Epithelial cell of proximal tubule (primary cell): ENCODE data around the gene DHRS7C. TPM values are rescaled to one million over a fixed set of nuclear protein-coding genes. Genes with fewer than 3 reads are reported as not detected.

ENCODE experiments used
- DNase-seq: peaks from one replicate; pipeline ENCODE4 v3.0.0-alpha.2; 2011; ENCODE audit warnings: low read depth
- H3K4me3 ChIP-seq: 2 replicates; pipeline ENCODE4 v1.5.1; 2011; ENCODE audit warnings: low read depth, mild to moderate bottlenecking, low read length
- total RNA-seq: library from RNA; depleted of rRNA; stranded (reverse); fragments of >200 nt; gene quantifications from 2 replicates; pipeline ENCODE4 v1.2.3, GENCODE V29; 2015
- TF ChIP-seq, protein P1 (sequence below): conservative IDR thresholded peaks from 2 replicates; pipeline ENCODE4 v1.5.1; 2012; ENCODE audit warnings: low read depth, mild to moderate bottlenecking, low read length

DHRS7C gene
- total RNA-seq, 1 donor from 2014 or later, result not detected

DNA sequence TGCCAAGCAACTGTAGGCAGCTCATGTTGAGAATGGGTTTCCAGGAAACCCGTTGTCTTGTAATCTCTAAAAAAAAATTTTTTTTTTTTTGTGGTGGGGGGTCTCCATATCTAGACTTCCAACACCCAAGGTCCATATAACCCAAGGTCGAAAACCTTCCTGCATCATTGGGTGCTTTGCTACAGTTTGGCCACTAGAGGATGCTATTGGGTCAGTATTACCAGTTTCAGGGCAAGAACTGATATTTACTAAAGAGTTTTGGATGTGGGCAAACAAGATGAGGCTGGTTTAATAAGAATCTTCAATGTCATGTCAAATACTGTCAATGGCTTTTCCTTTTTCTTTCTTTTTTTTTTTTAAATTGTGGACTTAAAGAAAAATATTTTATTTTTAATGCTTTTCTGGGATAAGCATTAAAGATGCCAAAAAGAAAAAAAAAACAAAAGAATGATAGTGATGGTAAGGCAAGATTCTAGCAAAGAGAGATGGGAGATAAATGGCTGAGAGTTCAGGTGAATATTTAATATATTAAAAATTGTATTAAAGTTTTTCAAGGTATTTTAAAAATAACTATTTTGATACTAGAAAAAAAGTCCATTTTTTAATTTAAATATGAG is 62.2 kb downstream of the DHRS7C start:
- no peak for DNase-seq
- TF ChIP-seq, protein P1, sequence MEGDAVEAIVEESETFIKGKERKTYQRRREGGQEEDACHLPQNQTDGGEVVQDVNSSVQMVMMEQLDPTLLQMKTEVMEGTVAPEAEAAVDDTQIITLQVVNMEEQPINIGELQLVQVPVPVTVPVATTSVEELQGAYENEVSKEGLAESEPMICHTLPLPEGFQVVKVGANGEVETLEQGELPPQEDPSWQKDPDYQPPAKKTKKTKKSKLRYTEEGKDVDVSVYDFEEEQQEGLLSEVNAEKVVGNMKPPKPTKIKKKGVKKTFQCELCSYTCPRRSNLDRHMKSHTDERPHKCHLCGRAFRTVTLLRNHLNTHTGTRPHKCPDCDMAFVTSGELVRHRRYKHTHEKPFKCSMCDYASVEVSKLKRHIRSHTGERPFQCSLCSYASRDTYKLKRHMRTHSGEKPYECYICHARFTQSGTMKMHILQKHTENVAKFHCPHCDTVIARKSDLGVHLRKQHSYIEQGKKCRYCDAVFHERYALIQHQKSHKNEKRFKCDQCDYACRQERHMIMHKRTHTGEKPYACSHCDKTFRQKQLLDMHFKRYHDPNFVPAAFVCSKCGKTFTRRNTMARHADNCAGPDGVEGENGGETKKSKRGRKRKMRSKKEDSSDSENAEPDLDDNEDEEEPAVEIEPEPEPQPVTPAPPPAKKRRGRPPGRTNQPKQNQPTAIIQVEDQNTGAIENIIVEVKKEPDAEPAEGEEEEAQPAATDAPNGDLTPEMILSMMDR, result peak; percentile 100
- H3K4me3 ChIP-seq, result no peak overlapping the region

DNA sequence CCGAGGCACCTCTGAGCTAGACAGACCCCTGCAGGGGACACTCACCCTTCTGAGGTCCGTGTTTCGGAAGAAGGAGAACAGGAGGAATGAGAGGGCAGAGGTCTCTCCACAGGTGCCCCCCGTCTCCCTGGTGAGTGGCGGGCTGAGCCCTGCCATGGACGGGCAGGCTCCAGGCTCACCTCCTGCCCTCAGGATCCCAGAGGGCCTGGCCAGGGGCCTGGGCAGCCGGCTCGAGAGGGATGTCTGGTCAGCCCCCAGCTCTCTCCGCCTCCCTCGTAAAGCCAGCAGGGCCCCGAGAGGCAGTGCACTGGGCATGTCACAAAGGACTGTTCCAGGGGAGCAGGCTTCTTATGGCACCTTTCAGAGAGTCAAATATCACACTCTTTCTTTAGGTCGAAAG is 62.8 kb downstream of the DHRS7C start:
- TF ChIP-seq, protein P1, result no peak
- H3K4me3 ChIP-seq, result no peak overlapping the region
- no peak for DNase-seq

DNA sequence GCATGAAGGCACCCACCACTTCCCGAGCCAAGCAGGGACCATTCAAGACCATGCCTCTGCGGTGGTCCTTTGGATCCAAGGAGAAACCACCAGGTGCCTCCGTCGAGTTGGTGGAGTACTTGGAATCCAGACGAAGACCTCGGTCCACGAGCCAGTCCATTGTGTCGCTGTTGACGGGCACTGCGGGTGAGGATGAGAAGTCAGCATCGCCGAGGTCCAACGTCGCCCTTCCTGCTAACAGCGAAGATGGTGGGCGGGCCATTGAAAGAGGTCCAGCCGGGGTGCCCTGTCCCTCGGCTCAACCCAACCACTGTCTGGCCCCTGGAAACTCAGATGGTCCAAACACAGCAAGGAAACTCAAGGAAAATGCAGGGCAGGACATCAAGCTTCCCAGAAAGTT is 63.4 kb downstream of the DHRS7C start:
- DNase-seq, result no peak
- TF ChIP-seq, protein P1, result no peak
- no peak overlapping the region for H3K4me3 ChIP-seq

DNA sequence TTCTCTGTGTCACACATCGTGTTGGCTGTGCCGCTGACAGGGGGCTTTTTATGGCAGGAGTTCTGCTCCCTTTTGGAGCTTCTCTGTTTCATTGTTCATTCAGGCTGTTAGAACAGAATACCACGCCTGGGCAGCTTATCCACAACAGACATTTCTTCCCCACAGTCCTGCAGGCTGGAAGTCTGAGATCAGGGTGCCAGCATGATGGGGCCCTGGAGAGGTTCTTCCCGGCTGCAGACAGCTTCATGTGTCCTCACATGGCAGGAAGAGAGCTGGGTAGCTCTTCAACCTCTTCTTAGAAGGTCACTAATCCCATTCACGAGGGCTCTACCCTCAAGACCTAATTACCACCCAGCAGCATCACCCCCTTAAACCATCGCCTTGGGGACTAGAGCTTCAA is 65.1 kb downstream of the DHRS7C start:
- TF ChIP-seq, protein P1, result no peak
- no peak for DNase-seq
- H3K4me3 ChIP-seq, result no peak overlapping the region

DNA sequence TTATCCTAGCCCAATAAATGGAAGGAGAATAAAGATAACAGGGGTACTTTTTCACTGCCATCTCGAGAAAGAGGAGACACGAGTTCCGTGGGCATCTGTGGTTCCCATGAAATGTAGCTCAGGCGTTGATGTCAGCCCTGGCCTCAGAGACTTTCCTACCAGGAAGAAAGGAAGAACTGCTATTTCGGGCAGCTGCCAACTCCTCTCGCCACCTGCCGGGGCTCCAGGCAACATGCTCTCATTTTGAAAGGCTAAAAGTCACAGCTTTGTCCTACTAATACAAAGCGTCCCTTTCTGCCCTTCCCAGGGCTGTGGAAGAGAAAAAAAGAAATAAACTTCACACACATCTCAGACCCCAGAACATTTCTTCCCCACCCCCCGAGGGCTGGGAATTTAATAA is 65.8 kb downstream of the DHRS7C start:
- H3K4me3 ChIP-seq, result no peak overlapping the region
- no peak for DNase-seq
- TF ChIP-seq, protein P1, result no peak

Other genes starting within 250 kb of the DHRS7C start
- 57.8 and 69.5 TPM in 2 replicates for gene STX8, start 215.8 kb downstream of the DHRS7C start, total RNA-seq
- not detected in 2 replicates for gene CFAP52, start 214.9 kb downstream of the DHRS7C start, total RNA-seq
- gene USP43, start 146.1 kb downstream of the DHRS7C start, total RNA-seq, result 7.8 and 10.3 TPM in 2 replicates
- not detected in 2 replicates for gene GSG1L2, start 30.5 kb upstream of the DHRS7C start, total RNA-seq
- 0.23 TPM in 1 of 2 replicates, not detected in the other for gene GLP2R, start 34.3 kb upstream of the DHRS7C start, total RNA-seq
- gene RCVRN, start 113.7 kb upstream of the DHRS7C start, total RNA-seq, result not detected in 2 replicates